GM23338 (cell line): ENCODE data around the gene SLC9A2.

Source experiments
- CREB1 ChIP-seq: fragments of 250-450 bp; sonication (Bioruptor Pico); IDR thresholded peaks from 2 replicates; pipeline ENCODE4 v1.5.0; 2020; ENCODE audit warnings: low read depth, mild to moderate bottlenecking, moderate library complexity
- CTCF ChIP-seq, 2 experiments: fragments of 200-600 bp in 1 of 2; sonication (generic) in 1 of 2; conservative IDR thresholded peaks; 2 replicates each; pipeline versions ENCODE4 v1.5.1 to v1.6.1; 2016 to 2017; ENCODE audit warnings: antibody characterized with exemption in 2 of 2, low read depth in 2 of 2, mild to moderate bottlenecking in 2 of 2, moderate library complexity in 1 of 2
- ETS1 ChIP-seq: IDR thresholded peaks from 2 replicates; pipeline ENCODE4 v1.6.1; 2016; ENCODE audit warnings: antibody characterized with exemption
- EZH2 ChIP-seq: fragments of 200-600 bp; sonication (generic); IDR thresholded peaks from one replicate; pipeline ENCODE4 v1.8.0; 2017; ENCODE audit warnings: antibody characterized with exemption, mild to moderate bottlenecking, low read depth; ENCODE audit not compliant: unreplicated experiment
- EZH2phosphoT487 ChIP-seq: fragments of 200-600 bp; sonication (generic); IDR thresholded peaks from one replicate; pipeline ENCODE4 v1.8.1; 2018; ENCODE audit warnings: antibody characterized with exemption; ENCODE audit not compliant: unreplicated experiment
- JUNB ChIP-seq: IDR thresholded peaks from one replicate; pipeline ENCODE4 v1.6.1; 2016; ENCODE audit warnings: antibody characterized with exemption; ENCODE audit not compliant: unreplicated experiment
- POLR2AphosphoS5 ChIP-seq: IDR thresholded peaks from 2 replicates; pipeline ENCODE4 v1.6.1; 2016; ENCODE audit warnings: antibody characterized with exemption, low read depth
- REST ChIP-seq: IDR thresholded peaks from one replicate; pipeline ENCODE4 v1.6.1; 2018; ENCODE audit warnings: antibody characterized with exemption; ENCODE audit not compliant: unreplicated experiment
- STAT1 ChIP-seq: IDR thresholded peaks from one replicate; pipeline ENCODE4 v1.6.1; 2016; ENCODE audit warnings: antibody characterized with exemption; ENCODE audit not compliant: unreplicated experiment
- ZNF331 ChIP-seq: fragments of 250-450 bp; sonication (Bioruptor Pico); IDR thresholded peaks from 2 replicates; pipeline ENCODE4 v1.5.0; 2020; ENCODE audit warnings: low read depth, mild to moderate bottlenecking, moderate library complexity
- ZNF462 ChIP-seq: fragments of 250-450 bp; sonication (Bioruptor Pico); IDR thresholded peaks from 2 replicates; pipeline ENCODE4 v1.5.0; 2020; ENCODE audit warnings: mild to moderate bottlenecking, moderate library complexity

GRCh38 chr2:102582845-102583244, 36.5 kb upstream of the SLC9A2 start:
- TF ChIP-seq EZH2: no peak
- TF ChIP-seq CTCF (conservative IDR thresholded peaks at IDR 0.05; ENCODE audit: low read depth in 2 of 2): no peak
- no peak for TF ChIP-seq EZH2phosphoT487
- no peak for TF ChIP-seq REST
- no peak for TF ChIP-seq POLR2AphosphoS5
- no peak for TF ChIP-seq CREB1 (CRISPR knock-in tag)
- TF ChIP-seq JUNB: no peak
- no peak for TF ChIP-seq ZNF331 (CRISPR knock-in tag)
- no peak for TF ChIP-seq ETS1
- no peak for TF ChIP-seq STAT1
- TF ChIP-seq ZNF462 (CRISPR knock-in tag): no peak
